ENCODE results near the gene XG.
"Not testable (repeated sequence)": the region's sequence is repeated elsewhere in the genome, so short reads cannot be mapped to it uniquely, and the experiment has no call there.

The XG gene

GRCh38 chrX:2735270-2735669 is 16.6 kb upstream of the XG start:
- DNase-seq = no peak

GRCh38 chrX:2740672-2741071 is 11.2 kb upstream of the XG start:
- DNase-seq = no peak

GRCh38 chrX:2741386-2741785 is 10.5 kb upstream of the XG start:
- DNase-seq = no peak

- DNase-seq = not testable (repeated sequence)
Observed at GRCh38 chrX:2746250-2746649, 5.6 kb upstream of the XG start.

GRCh38 chrX:2748171-2748814 is 3.5 kb upstream of the XG start:
- DNase-seq = no peak

GRCh38 chrX:2748815-2749188 is 3.0 kb upstream of the XG start:
- no peak for DNase-seq

- DNase-seq = no peak
Observed at GRCh38 chrX:2751291-2751690, 549 bp upstream of the XG start.

GRCh38 chrX:2752441-2752840 is 601 bp downstream of the XG start:
- not testable (repeated sequence) for DNase-seq

- DNase-seq = not testable (repeated sequence)
Observed at GRCh38 chrX:2755163-2755715, 3.4 kb downstream of the XG start.

- no peak for DNase-seq
Observed at GRCh38 chrX:2756548-2756947, 4.7 kb downstream of the XG start.

- no peak for DNase-seq
Observed at GRCh38 chrX:2761246-2761645, 9.4 kb downstream of the XG start.

GRCh38 chrX:2762671-2763070 is 10.8 kb downstream of the XG start:
- DNase-seq = not testable (repeated sequence)

GRCh38 chrX:2764766-2765548 is 13.1 kb downstream of the XG start:
- not testable (repeated sequence) for DNase-seq

- no peak for DNase-seq
Observed at GRCh38 chrX:2765549-2765830, 13.7 kb downstream of the XG start.

- no peak for DNase-seq
Observed at GRCh38 chrX:2766906-2767305, 15.1 kb downstream of the XG start.

- no peak for DNase-seq
Observed at GRCh38 chrX:2767631-2768455, 16.0 kb downstream of the XG start.

GRCh38 chrX:2769615-2770014 is 17.8 kb downstream of the XG start:
- no peak for DNase-seq

- DNase-seq = not testable (repeated sequence)
Observed at GRCh38 chrX:2773166-2774055, 21.6 kb downstream of the XG start.

- no peak for DNase-seq
Observed at GRCh38 chrX:2774057-2774456, 22.2 kb downstream of the XG start.

- DNase-seq = no peak
Observed at GRCh38 chrX:2774776-2775175, 22.9 kb downstream of the XG start.

GRCh38 chrX:2780472-2781225 is 28.8 kb downstream of the XG start:
- DNase-seq = not testable (repeated sequence)

GRCh38 chrX:2781226-2781571 is 29.4 kb downstream of the XG start:
- no peak for DNase-seq
